MCF 10A (cell line): ENCODE results near the gene SLC25A17. TPM values are rescaled to one million over a fixed set of nuclear protein-coding genes. Genes with fewer than 3 reads are reported as not detected.
"Not testable (repeated sequence)": the region's sequence is repeated elsewhere in the genome, so short reads cannot be mapped to it uniquely, and the experiment has no call there.

Experiments
- BruUV-seq: library from RNA; stranded (reverse); fragments of 400-500 nt; replicated peaks from 2 replicates; lab custom pipeline; 2021; lab: Mats Ljungman, UMichigan
- CTCF ChIA-PET: fragments of 300-600 bp; sonication (Branson Sonifier 250); formaldehyde crosslinking; extraction: SDS; loops from one replicate; lab custom pipeline; 2021; ENCODE audit warnings: antibody characterized with exemption, inconsistent platforms; lab: Yijun Ruan, JAX
- POLR2A ChIA-PET: fragments of 300-600, 350-650 bp; sonication (Branson Sonifier 250); formaldehyde crosslinking; extraction: SDS; loops from one replicate; lab custom pipeline; 2020; ENCODE audit warnings: antibody characterized with exemption, inconsistent platforms; lab: Yijun Ruan, JAX
- DNase-seq: peaks from one replicate; pipeline ENCODE4 v3.0.0-alpha.2; 2018; ENCODE audit not compliant: unreplicated experiment
- H3K27ac Mint-ChIP-seq: one replicate; pipeline ENCODE4 v1.8.0; 2022; ENCODE audit warnings: mild to moderate bottlenecking, low read depth, mixed read lengths; ENCODE audit not compliant: unreplicated experiment
- H3K27me3 Mint-ChIP-seq: one replicate; pipeline ENCODE4 v1.8.0; 2022; ENCODE audit warnings: mixed read lengths; ENCODE audit not compliant: insufficient read depth, unreplicated experiment
- H3K36me3 Mint-ChIP-seq: one replicate; pipeline ENCODE4 v1.8.0; 2022; ENCODE audit warnings: mild to moderate bottlenecking, moderate library complexity, mixed read lengths; ENCODE audit not compliant: insufficient read depth, unreplicated experiment
- H3K4me1 Mint-ChIP-seq: one replicate; pipeline ENCODE4 v1.8.0; 2022; ENCODE audit warnings: mixed read lengths; ENCODE audit not compliant: insufficient read depth, unreplicated experiment
- H3K4me3 Mint-ChIP-seq: one replicate; pipeline ENCODE4 v1.8.0; 2022; ENCODE audit warnings: mild to moderate bottlenecking, moderate library complexity, mixed read lengths; ENCODE audit not compliant: unreplicated experiment
- H3K9me3 Mint-ChIP-seq: one replicate; pipeline ENCODE4 v1.8.0; 2022; ENCODE audit warnings: mixed read lengths; ENCODE audit not compliant: unreplicated experiment
- CTCF ChIP-seq: fragments of 200-600 bp; IDR thresholded peaks from one replicate; pipeline ENCODE4 v1.8.0; 2022; ENCODE audit warnings: antibody characterized with exemption, mild to moderate bottlenecking; ENCODE audit not compliant: unreplicated experiment
- intact Hi-C: fragments of 100-400 bp; cut with micrococcal nuclease; formaldehyde crosslinking; loops from 2 replicates; pipeline ENCODE4 v1.14.1; 2022
- total RNA-seq: library from RNA; stranded (reverse); gene quantifications from 2 replicates; pipeline ENCODE4 v1.2.3, GENCODE V29; 2022

SLC25A17 gene
- total RNA-seq, 1 experiment from 2014 or later, result 22.3 TPM

- peaks cover 48% of the 10 kb centered on the region for H3K36me3 Mint-ChIP-seq
- BruUV-seq, result no TSS peak
- ChIA-PET CTCF (no interaction called here), POLR2A (interaction anchor here (0.5 to 6.9 kb wide), 9 partner anchors 9 to 836 kb away, joined by 3 to 58 read pairs (median 3); partner anchors contain the start of genes DNAJB7 and SLC25A17)
- H3K4me3 Mint-ChIP-seq, result peak overlapping the region; percentile 97
- H3K9me3 Mint-ChIP-seq, result no peaks in the 10 kb centered on the region
- DNase-seq, result peak; percentile 6
- no peak for TF ChIP-seq CTCF
- intact Hi-C loops, result no loop called here
- peak overlapping the region; percentile 99 for H3K27ac Mint-ChIP-seq
- H3K4me1 Mint-ChIP-seq, result peaks cover 21% of the 10 kb centered on the region
- no peaks in the 10 kb centered on the region for H3K27me3 Mint-ChIP-seq
These were observed 34.2 kb upstream of the SLC25A17 start for GRCh38 chr22:40853333-40853732.

- H3K9me3 Mint-ChIP-seq, intact Hi-C loops, H3K27ac Mint-ChIP-seq, H3K27me3 Mint-ChIP-seq, BruUV-seq, H3K4me3 Mint-ChIP-seq: not testable (repeated sequence)
- H3K36me3 Mint-ChIP-seq, result peaks cover 98% of the 10 kb centered on the region
- CTCF ChIA-PET, result interaction anchor here (0.8 kb wide), 1 partner anchor 15 kb away, joined by 5 read pairs; no protein-coding TSS in a partner anchor
- DNase-seq, result peak; percentile 14
- POLR2A ChIA-PET, result interaction anchor here (1.4 to 1.6 kb wide), 3 partner anchors 9 to 15 kb away, joined by 4 to 8 read pairs (median 7); partner anchors contain the start of genes ST13 and XPNPEP3
- H3K4me1 Mint-ChIP-seq, result peaks cover 34% of the 10 kb centered on the region
These were observed 26.7 kb upstream of the SLC25A17 start for GRCh38 chr22:40845816-40846215.

- DNase-seq, result no peak
- POLR2A ChIA-PET, result interaction anchor here (1.4 to 1.6 kb wide), 2 partner anchors 12 to 16 kb away, joined by 4 to 8 read pairs; partner anchors contain the start of genes ST13 and XPNPEP3
- H3K27ac Mint-ChIP-seq, result no peak overlapping the region
- H3K27me3 Mint-ChIP-seq, result no peaks in the 10 kb centered on the region
- CTCF ChIA-PET, result no interaction called here
- peaks cover 100% of the 10 kb centered on the region for H3K36me3 Mint-ChIP-seq
- H3K9me3 Mint-ChIP-seq, result no peaks in the 10 kb centered on the region
- intact Hi-C loops, result no loop called here
- no peak for TF ChIP-seq CTCF
- no peak overlapping the region for H3K4me3 Mint-ChIP-seq
- no TSS peak for BruUV-seq
- peaks cover 28% of the 10 kb centered on the region for H3K4me1 Mint-ChIP-seq
These were observed 25.8 kb upstream of the SLC25A17 start for GRCh38 chr22:40844951-40845350.

- intact Hi-C loops, result no loop called here
- DNase-seq, result no peak
- peaks cover 100% of the 10 kb centered on the region for H3K36me3 Mint-ChIP-seq
- H3K27ac Mint-ChIP-seq, result no peak overlapping the region
- CTCF ChIA-PET, result interaction anchor here (0.6 to 0.9 kb wide), 3 partner anchors 16 to 449 kb away, joined by 3 read pairs; no protein-coding TSS in a partner anchor
- H3K9me3 Mint-ChIP-seq, result no peaks in the 10 kb centered on the region
- POLR2A ChIA-PET, result interaction anchor here (0.6 to 1.8 kb wide), 5 partner anchors 8 to 1318 kb away, joined by 3 to 8 read pairs (median 4); partner anchors contain the start of genes ATF4, ST13 and XPNPEP3
- H3K4me1 Mint-ChIP-seq, result peaks cover 19% of the 10 kb centered on the region
- no peak for TF ChIP-seq CTCF
- no peak overlapping the region for H3K4me3 Mint-ChIP-seq
- no peaks in the 10 kb centered on the region for H3K27me3 Mint-ChIP-seq
- no TSS peak for BruUV-seq
These were observed 19.3 kb upstream of the SLC25A17 start for GRCh38 chr22:40838486-40838885.
